ENCODE results near the gene TIPARP.

The TIPARP gene

GRCh38 chr3:156689608-156690007 lies 15.2 kb downstream of the TIPARP start:
- Histone ChIP-seq H3K36me3 (replicated peaks in 1 of 2; ENCODE audit: control insufficient read depth in 2 of 2, insufficient read depth in 2 of 2, low read length in 2 of 2) (peaks cover 0 to 9% of the 10 kb centered on the region in 2 donors), H2AK5ac (ENCODE audit: low read depth, low read length) (no peak overlapping the region), H3K27me3 (ENCODE audit: control insufficient read depth in 3 of 3, insufficient read depth in 3 of 3, low read depth in 1 of 3, low read length in 3 of 3) (no peaks in the 10 kb centered on the region), H4K8ac (ENCODE audit: low read depth, low read length) (no peak overlapping the region), H2BK12ac (ENCODE audit: low read length) (no peak overlapping the region), H3K9me3 (replicated peaks in 1 of 2; ENCODE audit: control insufficient read depth in 2 of 2, insufficient read depth in 1 of 2, low read depth in 1 of 2, low read length in 2 of 2) (no peaks in the 10 kb centered on the region), H3K18ac (ENCODE audit: low read length) (no peak overlapping the region), H3K4me1 (ENCODE audit: control insufficient read depth in 2 of 2, insufficient read depth in 1 of 2, low read depth in 1 of 2, low read length in 2 of 2) (peaks cover 3 to 17% of the 10 kb centered on the region in 2 donors), H2BK15ac (ENCODE audit: low read length) (no peak overlapping the region), H4K91ac (ENCODE audit: low read depth, low read length, poor library complexity) (no peak overlapping the region), H3K14ac (ENCODE audit: low read length) (no peak overlapping the region), H3K79me1 (ENCODE audit: low read depth, low read length) (peaks cover 2% of the 10 kb centered on the region), H3K9ac (ENCODE audit: low read depth, low read length, poor library complexity) (no peak overlapping the region), H2BK120ac (ENCODE audit: low read depth, low read length) (no peak overlapping the region), H3K27ac (replicated peaks; ENCODE audit: low read length) (no peak overlapping the region), H3K4ac (ENCODE audit: low read length) (no peak overlapping the region), H2AFZ (ENCODE audit: low read length) (no peak overlapping the region), H3K23ac (ENCODE audit: low read depth, low read length, poor library complexity) (no peak overlapping the region), H3K4me2 (ENCODE audit: insufficient read depth, low read length, poor library complexity, severe bottlenecking) (no peak overlapping the region), H3K4me3 (ENCODE audit: low read length in 2 of 2) (no peak overlapping the region), H2BK5ac (ENCODE audit: low read length) (no peak overlapping the region)
- no peak for DNase-seq (ENCODE audit: low spot score)
- no CpG with 5 or more reads among the region's 1 CpG for WGBS, 2 donors (ENCODE audit: extremely low coverage in 2 of 2, insufficient read length in 2 of 2, insufficient replicate concordance in 1 of 2)

GRCh38 chr3:156691920-156692319 lies 17.5 kb downstream of the TIPARP start:
- H3K27ac ChIP-seq (replicated peaks; ENCODE audit: low read length), result no peak overlapping the region
- no peak overlapping the region for H2BK12ac ChIP-seq (ENCODE audit: low read length)
- no CpG with 5 or more reads among the region's 1 CpG for WGBS, 2 donors (ENCODE audit: extremely low coverage in 2 of 2, insufficient read length in 2 of 2, insufficient replicate concordance in 1 of 2)
- H4K8ac ChIP-seq (ENCODE audit: low read depth, low read length), result no peak overlapping the region
- no peak overlapping the region for H3K9ac ChIP-seq (ENCODE audit: low read depth, low read length, poor library complexity)
- peak overlapping the region; percentile 6 for H2AFZ ChIP-seq (ENCODE audit: low read length)
- H3K9me3 ChIP-seq (replicated peaks in 1 of 2; ENCODE audit: control insufficient read depth in 2 of 2, insufficient read depth in 1 of 2, low read depth in 1 of 2, low read length in 2 of 2), result no peaks in the 10 kb centered on the region
- H3K4me3 ChIP-seq (ENCODE audit: low read length in 2 of 2), result no peak overlapping the region
- H4K91ac ChIP-seq (ENCODE audit: low read depth, low read length, poor library complexity), result no peak overlapping the region
- peaks cover 2% of the 10 kb centered on the region for H3K79me1 ChIP-seq (ENCODE audit: low read depth, low read length)
- no peak overlapping the region for H3K23ac ChIP-seq (ENCODE audit: low read depth, low read length, poor library complexity)
- H3K4ac ChIP-seq (ENCODE audit: low read length), result no peak overlapping the region
- H2AK5ac ChIP-seq (ENCODE audit: low read depth, low read length), result no peak overlapping the region
- H3K18ac ChIP-seq (ENCODE audit: low read length), result no peak overlapping the region
- H2BK15ac ChIP-seq (ENCODE audit: low read length), result no peak overlapping the region
- no peak overlapping the region for H3K14ac ChIP-seq (ENCODE audit: low read length)
- H2BK120ac ChIP-seq (ENCODE audit: low read depth, low read length), result no peak overlapping the region
- no peak overlapping the region for H3K4me2 ChIP-seq (ENCODE audit: insufficient read depth, low read length, poor library complexity, severe bottlenecking)
- no peaks in the 10 kb centered on the region for H3K27me3 ChIP-seq (ENCODE audit: control insufficient read depth in 3 of 3, insufficient read depth in 3 of 3, low read depth in 1 of 3, low read length in 3 of 3)
- no peak for DNase-seq (ENCODE audit: low spot score)
- peaks cover 0 to 13% of the 10 kb centered on the region in 2 donors for H3K4me1 ChIP-seq (ENCODE audit: control insufficient read depth in 2 of 2, insufficient read depth in 1 of 2, low read depth in 1 of 2, low read length in 2 of 2)
- H2BK5ac ChIP-seq (ENCODE audit: low read length), result no peak overlapping the region
- H3K36me3 ChIP-seq (replicated peaks in 1 of 2; ENCODE audit: control insufficient read depth in 2 of 2, insufficient read depth in 2 of 2, low read length in 2 of 2), result peaks cover 1 to 32% of the 10 kb centered on the region in 2 donors

- Histone ChIP-seq H3K36me3 (replicated peaks in 1 of 2; ENCODE audit: control insufficient read depth in 2 of 2, insufficient read depth in 2 of 2, low read length in 2 of 2) (peaks cover 3 to 44% of the 10 kb centered on the region in 2 donors), H4K8ac (ENCODE audit: low read depth, low read length) (no peak overlapping the region), H3K27me3 (ENCODE audit: control insufficient read depth in 3 of 3, insufficient read depth in 3 of 3, low read depth in 1 of 3, low read length in 3 of 3) (no peaks in the 10 kb centered on the region), H3K4me1 (ENCODE audit: control insufficient read depth in 2 of 2, insufficient read depth in 1 of 2, low read depth in 1 of 2, low read length in 2 of 2) (peaks cover 0 to 13% of the 10 kb centered on the region in 2 donors), H2BK15ac (ENCODE audit: low read length) (no peak overlapping the region), H3K9me3 (replicated peaks in 1 of 2; ENCODE audit: control insufficient read depth in 2 of 2, insufficient read depth in 1 of 2, low read depth in 1 of 2, low read length in 2 of 2) (peaks cover 0 to 6% of the 10 kb centered on the region in 2 donors), H2BK120ac (ENCODE audit: low read depth, low read length) (no peak overlapping the region), H2AFZ (ENCODE audit: low read length) (no peak overlapping the region), H2BK12ac (ENCODE audit: low read length) (no peak overlapping the region), H2AK5ac (ENCODE audit: low read depth, low read length) (no peak overlapping the region), H3K4me2 (ENCODE audit: insufficient read depth, low read length, poor library complexity, severe bottlenecking) (no peak overlapping the region), H3K27ac (replicated peaks; ENCODE audit: low read length) (no peak overlapping the region), H3K4ac (ENCODE audit: low read length) (no peak overlapping the region), H2BK5ac (ENCODE audit: low read length) (no peak overlapping the region), H3K18ac (ENCODE audit: low read length) (no peak overlapping the region), H3K9ac (ENCODE audit: low read depth, low read length, poor library complexity) (no peak overlapping the region), H3K4me3 (ENCODE audit: low read length in 2 of 2) (no peak overlapping the region), H3K14ac (ENCODE audit: low read length) (no peak overlapping the region), H4K91ac (ENCODE audit: low read depth, low read length, poor library complexity) (no peak overlapping the region), H3K79me1 (ENCODE audit: low read depth, low read length) (peaks cover 2% of the 10 kb centered on the region), H3K23ac (ENCODE audit: low read depth, low read length, poor library complexity) (no peak overlapping the region)
- no peak for DNase-seq (ENCODE audit: low spot score)
- WGBS, 2 donors (ENCODE audit: extremely low coverage in 2 of 2, insufficient read length in 2 of 2, insufficient replicate concordance in 1 of 2), result no CpG with 5 or more reads among the region's 2 CpGs
These were observed 18.8 kb downstream of the TIPARP start for GRCh38 chr3:156693166-156693565.

- Histone ChIP-seq H2BK15ac (ENCODE audit: low read length) (no peak overlapping the region), H2BK12ac (ENCODE audit: low read length) (no peak overlapping the region), H2BK120ac (ENCODE audit: low read depth, low read length) (no peak overlapping the region), H3K27me3 (ENCODE audit: control insufficient read depth in 3 of 3, insufficient read depth in 3 of 3, low read depth in 1 of 3, low read length in 3 of 3) (no peaks in the 10 kb centered on the region), H3K4ac (ENCODE audit: low read length) (no peak overlapping the region), H3K18ac (ENCODE audit: low read length) (no peak overlapping the region), H3K9ac (ENCODE audit: low read depth, low read length, poor library complexity) (no peak overlapping the region), H3K79me1 (ENCODE audit: low read depth, low read length) (peaks cover 2% of the 10 kb centered on the region), H3K14ac (ENCODE audit: low read length) (no peak overlapping the region), H3K23ac (ENCODE audit: low read depth, low read length, poor library complexity) (no peak overlapping the region), H2BK5ac (ENCODE audit: low read length) (no peak overlapping the region), H3K27ac (replicated peaks; ENCODE audit: low read length) (no peak overlapping the region), H3K4me2 (ENCODE audit: insufficient read depth, low read length, poor library complexity, severe bottlenecking) (no peak overlapping the region), H4K91ac (ENCODE audit: low read depth, low read length, poor library complexity) (no peak overlapping the region), H3K4me3 (ENCODE audit: low read length in 2 of 2) (no peak overlapping the region), H2AK5ac (ENCODE audit: low read depth, low read length) (no peak overlapping the region), H4K8ac (ENCODE audit: low read depth, low read length) (no peak overlapping the region), H2AFZ (ENCODE audit: low read length) (no peak overlapping the region), H3K36me3 (replicated peaks in 1 of 2; ENCODE audit: control insufficient read depth in 2 of 2, insufficient read depth in 2 of 2, low read length in 2 of 2) (peaks cover 3 to 54% of the 10 kb centered on the region in 2 donors), H3K9me3 (replicated peaks in 1 of 2; ENCODE audit: control insufficient read depth in 2 of 2, insufficient read depth in 1 of 2, low read depth in 1 of 2, low read length in 2 of 2) (peaks cover 0 to 11% of the 10 kb centered on the region in 2 donors), H3K4me1 (ENCODE audit: control insufficient read depth in 2 of 2, insufficient read depth in 1 of 2, low read depth in 1 of 2, low read length in 2 of 2) (peaks cover 0 to 13% of the 10 kb centered on the region in 2 donors)
- no peak for DNase-seq (ENCODE audit: low spot score)
These were observed 20.1 kb downstream of the TIPARP start for GRCh38 chr3:156694536-156694935.

Data from neuronal stem cell (in vitro differentiated cells).